ENCODE results near the gene FAM221B. TPM values are rescaled to one million over a fixed set of nuclear protein-coding genes. Genes with fewer than 3 reads are reported as not detected.

Gene FAM221B
- polyA plus RNA-seq, 1 experiment = not detected

DNA sequence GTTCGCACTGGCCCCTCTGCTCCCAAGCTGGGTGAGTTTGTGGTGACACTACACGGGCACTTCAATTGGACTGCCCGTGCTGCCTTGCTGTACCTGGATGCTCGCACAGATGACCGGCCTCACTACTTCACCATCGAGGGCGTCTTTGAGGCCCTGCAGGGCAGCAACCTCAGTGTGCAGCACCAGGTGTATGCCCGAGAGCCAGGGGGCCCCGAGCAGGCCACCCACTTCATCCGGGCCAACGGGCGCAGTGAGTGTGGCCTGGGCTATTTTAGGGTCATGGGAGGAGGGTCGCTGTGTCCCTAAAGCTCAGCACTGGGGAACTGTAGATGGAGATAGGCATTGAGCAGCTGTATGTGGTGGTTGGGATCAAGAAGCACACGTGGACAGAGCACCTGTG, 35.7 kb downstream of the FAM221B start:
- DNase-seq (ENCODE audit: low read depth) = no peak
- ChIA-PET POLR2A (no interaction called here), CTCF (interaction anchor here (0.6 to 2.8 kb wide), 8 partner anchors 20 to 397 kb away, joined by 3 to 20 read pairs (median 4); partner anchors contain the start of genes HINT2 and SPAG8)
- Histone ChIP-seq H3K4me3 (ENCODE audit: low read depth, low read length) (peak overlapping the region; percentile 61), H3K36me3 (ENCODE audit: control insufficient read depth, insufficient read depth, low read length) (no peaks in the 10 kb centered on the region; the same call in 1 of the 2 replicates), H3K27me3 (ENCODE audit: control insufficient read depth, insufficient read depth, low read length) (no peaks in the 10 kb centered on the region)
- TF ChIP-seq, protein P1, sequence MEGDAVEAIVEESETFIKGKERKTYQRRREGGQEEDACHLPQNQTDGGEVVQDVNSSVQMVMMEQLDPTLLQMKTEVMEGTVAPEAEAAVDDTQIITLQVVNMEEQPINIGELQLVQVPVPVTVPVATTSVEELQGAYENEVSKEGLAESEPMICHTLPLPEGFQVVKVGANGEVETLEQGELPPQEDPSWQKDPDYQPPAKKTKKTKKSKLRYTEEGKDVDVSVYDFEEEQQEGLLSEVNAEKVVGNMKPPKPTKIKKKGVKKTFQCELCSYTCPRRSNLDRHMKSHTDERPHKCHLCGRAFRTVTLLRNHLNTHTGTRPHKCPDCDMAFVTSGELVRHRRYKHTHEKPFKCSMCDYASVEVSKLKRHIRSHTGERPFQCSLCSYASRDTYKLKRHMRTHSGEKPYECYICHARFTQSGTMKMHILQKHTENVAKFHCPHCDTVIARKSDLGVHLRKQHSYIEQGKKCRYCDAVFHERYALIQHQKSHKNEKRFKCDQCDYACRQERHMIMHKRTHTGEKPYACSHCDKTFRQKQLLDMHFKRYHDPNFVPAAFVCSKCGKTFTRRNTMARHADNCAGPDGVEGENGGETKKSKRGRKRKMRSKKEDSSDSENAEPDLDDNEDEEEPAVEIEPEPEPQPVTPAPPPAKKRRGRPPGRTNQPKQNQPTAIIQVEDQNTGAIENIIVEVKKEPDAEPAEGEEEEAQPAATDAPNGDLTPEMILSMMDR (IDR thresholded peaks at IDR 0.05; ENCODE audit: insufficient read depth, low read depth, low read length) = no peak

GRCh38 chr9:35792024-35792813, 36.3 kb downstream of the FAM221B start:
- ChIA-PET CTCF (interaction anchor here (0.6 to 2.8 kb wide), 9 partner anchors 17 to 398 kb away, joined by 3 to 20 read pairs (median 4); partner anchors contain the start of genes HINT2 and SPAG8), POLR2A (no interaction called here)
- no peaks in the 10 kb centered on the region for H3K27me3 ChIP-seq (ENCODE audit: control insufficient read depth, insufficient read depth, low read length)
- DNase-seq (ENCODE audit: low read depth) = no peak
- peak overlapping the region; percentile 61 for H3K4me3 ChIP-seq (ENCODE audit: low read depth, low read length)
- H3K36me3 ChIP-seq (ENCODE audit: control insufficient read depth, insufficient read depth, low read length) = no peaks in the 10 kb centered on the region; the same call in 1 of the 2 replicates
- TF ChIP-seq, protein P1 (IDR thresholded peaks at IDR 0.05; ENCODE audit: insufficient read depth, low read depth, low read length) = no peak

DNA sequence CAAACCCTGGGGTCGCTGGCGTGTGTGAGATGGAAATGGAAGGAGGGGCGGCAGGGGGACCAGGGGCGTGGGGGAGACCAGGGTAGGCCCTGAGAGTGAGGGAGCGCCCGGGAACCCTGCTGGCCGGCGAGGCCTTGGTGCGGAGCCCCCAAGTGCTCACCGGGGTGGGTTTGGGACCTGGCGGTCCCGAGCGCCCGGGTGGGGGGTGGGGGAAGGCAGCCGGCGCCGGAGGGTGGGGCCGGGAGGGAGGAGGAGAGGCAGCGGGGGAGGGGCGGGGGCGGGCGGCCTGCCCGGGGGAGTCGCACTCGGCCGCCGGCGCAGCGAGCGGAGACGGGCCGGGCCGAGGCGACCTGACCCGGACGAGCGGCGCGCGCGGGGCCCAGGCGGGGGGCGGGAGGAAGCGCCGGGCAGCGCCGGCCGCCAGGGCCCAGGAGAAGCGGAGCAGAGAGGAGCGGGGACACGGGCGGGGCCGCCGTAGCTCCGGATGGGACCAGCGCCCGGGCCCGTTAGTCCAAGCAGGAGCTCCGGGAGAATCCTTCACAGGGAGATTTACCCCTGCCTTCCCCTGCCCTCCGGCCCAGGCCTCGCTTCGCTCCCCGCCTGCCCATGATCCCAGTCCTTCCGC, 37.1 kb downstream of the FAM221B start, which contains the start of gene NPR2:
Gene NPR2, plus strand, starts transcription at position 295 of the 625 bp plus-strand sequence. CDS start 818 bp downstream, outside the sequence.
- H3K27me3 ChIP-seq (ENCODE audit: control insufficient read depth, insufficient read depth, low read length) = no peaks in the 10 kb centered on the region
- no peak for DNase-seq (ENCODE audit: low read depth)
- H3K36me3 ChIP-seq (ENCODE audit: control insufficient read depth, insufficient read depth, low read length) = no peaks in the 10 kb centered on the region; the same call in 1 of the 2 replicates
- TF ChIP-seq, protein P1 (IDR thresholded peaks at IDR 0.05; ENCODE audit: insufficient read depth, low read depth, low read length) = no peak
- POLR2A ChIA-PET = no interaction called here
- CTCF ChIA-PET = interaction anchor here (0.6 to 2.8 kb wide), 6 partner anchors 16 to 116 kb away, joined by 3 to 20 read pairs (median 12); partner anchors contain the start of genes HINT2 and SPAG8
- H3K4me3 ChIP-seq (ENCODE audit: low read depth, low read length) = peak within 1 kb of the TSS; percentile 61

DNA sequence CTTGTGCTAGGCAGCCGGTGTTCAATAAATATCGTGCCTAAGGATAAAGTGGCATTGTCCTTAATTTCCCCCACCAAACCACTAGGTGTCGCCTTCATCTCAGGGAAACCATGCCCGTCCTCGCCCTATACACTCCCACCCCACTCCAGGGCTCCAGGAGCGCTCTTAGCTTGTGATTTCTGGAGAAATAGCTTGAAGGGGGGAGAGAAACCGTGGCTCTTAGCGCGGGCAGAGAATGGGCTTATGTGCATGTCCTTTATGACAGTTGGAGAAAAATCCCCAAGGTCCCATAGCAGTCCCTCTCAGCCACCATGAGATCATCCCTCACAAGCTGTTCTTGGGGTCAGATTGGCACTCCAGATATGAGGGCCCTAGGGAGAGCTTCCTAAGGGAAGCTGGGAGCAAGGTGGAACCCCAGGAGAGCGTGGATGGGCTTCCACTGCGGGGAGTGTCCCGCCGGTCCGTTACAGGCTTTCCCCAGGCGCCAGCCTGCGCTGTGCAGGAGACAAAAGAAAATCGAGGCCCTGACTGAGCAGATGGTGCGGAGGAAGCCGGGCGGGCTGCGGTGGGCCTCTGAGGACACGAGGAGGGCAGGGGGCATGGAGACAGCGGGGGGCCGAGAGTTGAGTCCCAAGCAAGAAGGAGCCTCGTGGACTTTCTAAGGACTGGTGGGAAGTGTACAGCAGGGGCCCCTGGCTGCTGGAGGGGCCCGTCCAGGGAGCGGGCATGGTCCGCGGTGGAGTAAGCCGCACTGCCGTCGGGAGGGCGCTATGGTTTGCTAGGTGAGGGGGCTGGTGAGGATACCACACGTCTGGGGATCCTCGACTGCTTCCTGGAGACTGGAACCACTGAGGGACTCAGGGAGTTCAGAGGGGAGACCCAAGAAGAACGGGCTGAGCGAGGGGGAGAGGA, 37.9 kb downstream of the FAM221B start:
- CTCF ChIA-PET = interaction anchor here (0.6 to 5.3 kb wide), 59 partner anchors 8 to 538 kb away, joined by 3 to 92 read pairs (median 4); partner anchors contain the start of genes CCDC107, CREB3, FAM221B and GBA2
- H3K4me3 ChIP-seq (ENCODE audit: low read depth, low read length) = peak overlapping the region; percentile 61
- peak; percentile 18 for DNase-seq (ENCODE audit: low read depth)
- TF ChIP-seq, protein P1 (IDR thresholded peaks at IDR 0.05; ENCODE audit: insufficient read depth, low read depth, low read length) = peak; percentile 85
- H3K36me3 ChIP-seq (ENCODE audit: control insufficient read depth, insufficient read depth, low read length) = no peaks in the 10 kb centered on the region; the same call in 1 of the 2 replicates
- H3K27me3 ChIP-seq (ENCODE audit: control insufficient read depth, insufficient read depth, low read length) = peaks cover 2% of the 10 kb centered on the region; the same call in 1 of the 2 replicates
- POLR2A ChIA-PET = no interaction called here
